Lung (tissue), 12 donors: ENCODE results near the gene TMEM63C. TPM values are rescaled to one million over a fixed set of nuclear protein-coding genes. Genes with fewer than 3 reads are reported as not detected.

Experiments used
- ATAC-seq: fragments of 200-7000 bp; cut with Tn5 transposase; one replicate; pipeline ENCODE4 v1.9.1; 2020; ENCODE audit warnings: moderate number of reproducible peaks; ENCODE audit not compliant: insufficient read depth, low FRiP score
- DNase-seq, 3 donors: peaks; one replicate each; pipeline ENCODE4 v3.0.0-alpha.2; 2013 to 2017
- H3K27ac ChIP-seq, 2 donors: one replicate each; pipeline ENCODE4 v1.5.1; 2013; ENCODE audit warnings: mild to moderate bottlenecking in 2 of 2, moderate library complexity in 2 of 2, control low read depth in 1 of 2, inconsistent platforms in 1 of 2, low read depth in 1 of 2, low read length in 1 of 2
- H3K27me3 ChIP-seq, 3 donors: one replicate each; pipeline ENCODE4 v1.5.1; 2013; ENCODE audit warnings: low read length in 2 of 3; ENCODE audit not compliant: control insufficient read depth in 3 of 3, insufficient read depth in 3 of 3
- H3K36me3 ChIP-seq, 4 donors: one replicate each; pipeline ENCODE4 v1.5.1; 2013; ENCODE audit warnings: low read length in 4 of 4, mild to moderate bottlenecking in 1 of 4, moderate library complexity in 1 of 4; ENCODE audit not compliant: control insufficient read depth in 4 of 4, insufficient read depth in 4 of 4
- H3K4me1 ChIP-seq, 5 donors: one replicate each; pipeline ENCODE4 v1.5.1; 2013; ENCODE audit warnings: low read length in 5 of 5, mild to moderate bottlenecking in 2 of 5, moderate library complexity in 1 of 5; ENCODE audit not compliant: control insufficient read depth in 5 of 5, insufficient read depth in 5 of 5
- H3K4me3 ChIP-seq: one replicate; pipeline ENCODE4 v1.5.1; 2013; ENCODE audit warnings: mild to moderate bottlenecking, control low read depth, moderate library complexity
- H3K9ac ChIP-seq, 2 donors: one replicate each; pipeline ENCODE4 v1.5.1; 2013; ENCODE audit warnings: low read length in 2 of 2, control low read depth in 1 of 2; ENCODE audit not compliant: insufficient read depth in 1 of 2
- H3K9me3 ChIP-seq, 4 donors: one replicate each; pipeline ENCODE4 v1.5.1; 2013; ENCODE audit warnings: low read length in 3 of 4, mild to moderate bottlenecking in 1 of 4, moderate library complexity in 1 of 4; ENCODE audit not compliant: control insufficient read depth in 4 of 4, insufficient read depth in 3 of 4
- WGBS, 2 donors: extraction: QIAGEN DNeasy Blood & Tissue Kit; methylation state at CpG; one replicate each; pipeline ENCODE4 v1.1.7; 2013; 5-methylcytosine and 5-hydroxymethylcytosine counted together
- polyA plus RNA-seq, 2 donors: library from polyadenylated mRNA; stranded (reverse); fragments of 200-250 nt; gene quantifications; one replicate each; pipeline ENCODE4 v1.2.1, GENCODE V29; 2013
- total RNA-seq, 2 donors: library from RNA; depleted of rRNA in 1 of 2; stranded (reverse); fragments of >200 nt in 1 of 2; gene quantifications; one replicate each; pipeline ENCODE4 v1.2.1, GENCODE V29; 2014 to 2021
- TF ChIP-seq, protein P1 (sequence below): IDR thresholded peaks from 2 replicates; pipeline ENCODE4 v1.5.1; 2012; ENCODE audit warnings: mild to moderate bottlenecking; ENCODE audit errors: control extremely low read depth, extremely low read depth
- donor health status: control.
- donor health status: control.
- donor health status: Bipolar disorder and iron deficiency.
- donor health status: healthy.
- donor health status: DM: yes; HTN: yes; CAD: no.

Gene TMEM63C
- total and polyA plus RNA-seq, 4 donors, result 0.20 to 1.2 (median 0.45) TPM

- Histone ChIP-seq H3K4me1 (no peaks in the 10 kb centered on the region), H3K9me3 (no peaks in the 10 kb centered on the region), H3K36me3 (peaks cover 30 to 48% (median 37%) of the 10 kb centered on the region in 4 donors), H3K27ac (no peak overlapping the region), H3K4me3 (no peak overlapping the region), H3K27me3 (no peaks in the 10 kb centered on the region), H3K9ac (no peak overlapping the region)
- DNase-seq, result no peak
- ATAC-seq, result no peak
- 96 to 97% methylated on average over 5 of the region's 5 CpGs for WGBS, 2 donors
- TF ChIP-seq, protein P1, sequence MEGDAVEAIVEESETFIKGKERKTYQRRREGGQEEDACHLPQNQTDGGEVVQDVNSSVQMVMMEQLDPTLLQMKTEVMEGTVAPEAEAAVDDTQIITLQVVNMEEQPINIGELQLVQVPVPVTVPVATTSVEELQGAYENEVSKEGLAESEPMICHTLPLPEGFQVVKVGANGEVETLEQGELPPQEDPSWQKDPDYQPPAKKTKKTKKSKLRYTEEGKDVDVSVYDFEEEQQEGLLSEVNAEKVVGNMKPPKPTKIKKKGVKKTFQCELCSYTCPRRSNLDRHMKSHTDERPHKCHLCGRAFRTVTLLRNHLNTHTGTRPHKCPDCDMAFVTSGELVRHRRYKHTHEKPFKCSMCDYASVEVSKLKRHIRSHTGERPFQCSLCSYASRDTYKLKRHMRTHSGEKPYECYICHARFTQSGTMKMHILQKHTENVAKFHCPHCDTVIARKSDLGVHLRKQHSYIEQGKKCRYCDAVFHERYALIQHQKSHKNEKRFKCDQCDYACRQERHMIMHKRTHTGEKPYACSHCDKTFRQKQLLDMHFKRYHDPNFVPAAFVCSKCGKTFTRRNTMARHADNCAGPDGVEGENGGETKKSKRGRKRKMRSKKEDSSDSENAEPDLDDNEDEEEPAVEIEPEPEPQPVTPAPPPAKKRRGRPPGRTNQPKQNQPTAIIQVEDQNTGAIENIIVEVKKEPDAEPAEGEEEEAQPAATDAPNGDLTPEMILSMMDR, result no peak
Measured at GRCh38 chr14:77284466-77284865, 102.9 kb downstream of the TMEM63C start.

- DNase-seq (no peak), ATAC-seq (no peak)
- no peaks in the 10 kb centered on the region for H3K27me3 ChIP-seq
- H3K4me1 ChIP-seq, result no peaks in the 10 kb centered on the region
- peaks cover 38 to 52% (median 43%) of the 10 kb centered on the region in 4 donors for H3K36me3 ChIP-seq
- H3K9me3 ChIP-seq, result no peaks in the 10 kb centered on the region
- 89 to 92% methylated on average over 5 of the region's 5 CpGs for WGBS, 2 donors
- no peak overlapping the region for H3K27ac ChIP-seq
- H3K4me3 ChIP-seq, result no peak overlapping the region
- H3K9ac ChIP-seq, result no peak overlapping the region
- TF ChIP-seq, protein P1, result no peak
Measured at GRCh38 chr14:77286576-77286975, 105.0 kb downstream of the TMEM63C start.

- WGBS, 2 donors, result 90 to 93% methylated on average over 4 of the region's 4 CpGs
- H3K4me1 ChIP-seq, result no peaks in the 10 kb centered on the region
- H3K9ac ChIP-seq, result no peak overlapping the region
- peaks cover 19 to 31% (median 24%) of the 10 kb centered on the region in 4 donors for H3K36me3 ChIP-seq
- no peak for ATAC-seq
- TF ChIP-seq, protein P1, result no peak
- no peak overlapping the region for H3K4me3 ChIP-seq
- no peaks in the 10 kb centered on the region for H3K27me3 ChIP-seq
- DNase-seq, result no peak
- H3K9me3 ChIP-seq, result no peaks in the 10 kb centered on the region
- H3K27ac ChIP-seq, result no peak overlapping the region
Measured at GRCh38 chr14:77290705-77291104, 109.1 kb downstream of the TMEM63C start.

DNA sequence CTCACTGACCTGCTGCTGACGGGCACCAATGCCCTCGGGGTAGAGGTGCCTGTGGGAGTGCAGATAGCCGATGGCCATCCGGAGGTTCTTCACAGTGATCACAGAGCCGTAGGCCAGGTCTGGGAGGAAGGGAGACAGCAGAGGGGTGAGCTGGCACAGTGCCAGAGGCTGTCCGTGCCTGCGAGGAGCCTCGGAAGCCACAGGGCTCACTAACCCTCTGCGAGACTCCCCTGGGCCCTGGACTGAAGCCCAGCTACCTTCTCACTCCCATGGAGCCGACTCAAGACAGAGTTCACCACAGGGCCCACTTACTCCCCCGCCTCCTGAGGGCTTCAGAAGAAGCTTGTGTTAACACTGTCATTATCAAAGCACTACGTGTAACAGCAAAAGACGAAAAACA is 114.6 kb downstream of the TMEM63C start:
- Histone ChIP-seq H3K9me3 (peaks cover 0 to 2% (median 0%) of the 10 kb centered on the region in 4 donors), H3K4me1 (peaks cover 0 to under 1% (median 0%) of the 10 kb centered on the region in 5 donors), H3K27me3 (no peaks in the 10 kb centered on the region), H3K9ac (no peak overlapping the region), H3K36me3 (peaks cover 13 to 36% (median 22%) of the 10 kb centered on the region in 4 donors), H3K4me3 (no peak overlapping the region), H3K27ac (no peak overlapping the region)
- DNase-seq (no peak), ATAC-seq (no peak)
- TF ChIP-seq, protein P1, result no peak
- WGBS, 2 donors, result 87 to 90% methylated on average over 12 to 13 of the region's 13 CpGs
